Posterior cingulate gyrus (tissue), 11 donors: ENCODE data around the gene RNH1.

ENCODE experiments used
- DNase-seq, 10 donors: peaks; one replicate each; pipeline versions ENCODE4 v3.0.0 to v3.0.0-alpha.2; 2020 to 2021; ENCODE audit warnings: mixed read lengths in 3 of 10
- intact Hi-C: fragments of 100-400 bp; cut with DNase I; formaldehyde crosslinking; loops from one replicate; pipeline ENCODE4 v1.15.1; 2023

RNH1 gene

GRCh38 chr11:506995-507726, at the start of gene RNH1:
Gene RNH1, minus strand, starts transcription at chr11:507242. Its CDS starts 5,080 bp downstream, at chr11:502162.
- intact Hi-C loops, result loop anchor here (1.0 to 5.0 kb wide), 2 partner anchors 57 to 135 kb away; partner anchors contain the start of gene PTDSS2
- peak; percentile 95 to 100 (median 98) for DNase-seq

DNA sequence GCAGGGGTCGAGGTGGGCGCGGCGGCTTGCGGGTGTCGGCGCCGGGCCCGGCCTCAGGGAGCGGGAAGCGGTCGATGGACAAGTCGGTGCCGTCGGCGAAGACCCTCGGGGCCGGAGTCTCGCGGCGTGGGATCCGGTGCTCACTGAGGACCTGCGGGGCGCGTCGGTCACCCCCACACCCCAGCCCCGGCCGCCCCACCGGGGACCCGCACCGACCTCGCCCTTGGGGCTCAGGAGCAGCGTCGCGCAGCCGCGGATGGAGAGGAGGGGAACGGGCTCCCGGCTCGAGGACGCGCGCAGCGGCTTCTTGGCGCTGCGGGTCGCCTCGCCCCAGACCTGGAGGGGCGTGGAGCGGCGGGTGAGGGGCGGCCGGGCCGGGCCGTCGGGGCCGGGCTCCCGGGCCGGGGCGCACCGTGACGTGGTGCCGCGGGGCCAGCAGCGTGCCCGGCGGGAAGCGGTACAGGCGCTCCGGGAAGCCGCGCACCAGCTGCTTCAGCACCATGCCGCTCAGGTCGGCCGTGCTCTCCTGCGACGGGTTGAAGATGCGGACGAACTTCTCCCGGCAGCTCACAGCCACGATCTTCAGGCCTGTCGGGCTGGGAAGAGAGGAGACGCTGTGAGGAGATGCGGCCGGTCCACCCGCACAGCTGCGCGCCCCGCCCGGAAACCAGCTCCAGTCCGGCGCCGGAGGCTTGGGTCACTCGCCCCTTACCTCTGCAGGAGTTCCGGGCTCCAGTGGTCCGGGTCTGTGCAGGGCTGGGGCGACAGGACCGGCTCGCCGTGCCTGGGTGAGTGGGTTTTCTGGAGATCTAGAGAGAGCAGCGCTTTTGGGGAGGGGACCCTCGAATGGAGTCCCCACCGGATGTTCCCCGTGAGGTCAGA, 49.0 kb upstream of the RNH1 start:
- intact Hi-C loops, result loop anchor here (5.0 kb wide), 1 partner anchor 166 kb away; no protein-coding TSS in a partner anchor
- DNase-seq, result no peak

DNA sequence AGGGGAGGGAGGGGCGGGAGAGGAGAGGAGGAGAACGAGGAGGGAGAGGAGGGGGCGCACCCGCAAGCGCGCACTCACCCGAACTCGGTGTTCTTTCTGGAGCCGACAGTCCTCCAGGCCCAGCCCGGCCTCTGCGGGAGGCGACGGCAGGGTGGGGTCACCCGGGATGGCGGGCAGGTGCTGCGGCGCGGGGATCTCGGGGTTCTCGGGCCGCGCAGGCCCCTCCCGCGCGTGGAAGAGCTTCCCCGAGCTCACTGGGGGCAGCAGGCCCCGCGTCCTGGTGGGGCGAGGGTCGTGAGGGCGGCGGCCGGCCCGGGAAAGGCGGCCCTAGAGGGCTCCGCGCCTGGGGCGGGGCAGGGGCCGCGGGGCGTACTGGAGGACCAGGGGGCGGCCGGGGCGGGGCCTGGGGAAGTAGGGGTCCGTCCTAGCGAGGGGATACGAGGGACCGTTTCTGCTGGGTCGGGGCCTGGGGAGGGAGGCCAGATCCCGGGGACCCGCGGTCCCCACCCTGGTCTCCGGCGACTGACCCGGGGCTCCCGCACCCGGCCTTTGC, 48.3 kb upstream of the RNH1 start:
- intact Hi-C loops, result loop anchor here (5.0 kb wide), 1 partner anchor 167 kb away; no protein-coding TSS in a partner anchor
- no peak for DNase-seq

DNA sequence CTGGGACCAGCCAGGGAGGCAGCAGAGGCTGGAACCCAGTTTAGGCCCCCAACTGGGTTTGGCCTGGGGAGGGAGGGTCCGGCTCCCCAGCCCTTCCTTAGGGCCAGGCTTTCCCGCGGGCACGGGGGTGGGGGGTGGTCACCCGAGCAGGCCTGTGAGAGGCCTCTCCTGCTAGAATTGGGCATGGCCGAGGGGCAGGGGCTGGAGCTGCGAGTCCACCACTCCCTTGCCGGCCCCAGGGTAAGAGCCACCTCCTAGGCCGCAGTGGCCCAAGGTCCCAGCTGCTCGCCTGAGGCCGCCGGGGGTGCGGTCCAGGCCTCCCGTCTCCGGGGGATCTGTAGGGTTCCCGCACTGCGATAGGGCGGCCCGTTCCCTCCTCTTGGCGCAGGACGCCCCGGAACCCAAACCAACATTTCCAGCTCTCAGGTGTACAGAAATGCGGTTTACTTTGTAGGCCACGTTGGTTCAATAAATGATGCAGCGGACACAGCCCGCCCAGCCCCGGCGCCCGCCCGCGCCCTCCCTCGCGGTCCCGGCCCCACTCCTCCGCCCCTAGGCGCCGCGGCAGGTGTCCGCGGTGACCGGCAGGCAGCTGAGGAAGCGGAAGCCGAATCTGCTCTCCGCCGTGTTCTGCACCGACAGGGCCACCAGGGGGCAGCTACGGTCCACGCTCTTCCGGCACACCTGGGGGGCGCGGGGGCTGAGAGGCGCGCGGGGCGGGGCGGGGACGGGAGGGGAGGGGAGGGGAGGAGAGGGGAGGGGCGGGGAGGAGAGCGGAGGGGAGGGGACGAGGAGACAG, 47.6 kb upstream of the RNH1 start:
- peak in 2 of 10 donors; percentile 39 to 53 for DNase-seq
- intact Hi-C loops, result loop anchor here (5.0 kb wide), 1 partner anchor 168 kb away; no protein-coding TSS in a partner anchor

DNA sequence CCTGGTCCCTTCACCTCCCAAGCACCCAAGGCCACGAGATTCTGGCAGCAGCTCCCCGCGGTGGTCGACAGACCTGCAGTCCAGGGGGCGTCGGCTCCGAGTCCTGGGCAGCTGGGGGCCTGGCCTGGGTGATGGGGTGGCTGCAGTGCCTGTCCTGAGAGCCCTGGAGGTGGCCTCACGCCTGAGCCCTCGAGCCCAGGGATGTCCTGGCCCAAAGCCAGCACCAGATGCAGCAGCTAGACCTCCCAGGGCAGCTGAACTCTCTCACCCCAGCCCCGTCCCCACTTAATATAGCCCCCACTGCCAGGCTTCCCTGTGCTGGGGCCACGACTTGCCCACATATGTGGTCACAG, 46.9 kb upstream of the RNH1 start:
- intact Hi-C loops, result no loop called here
- peak in 1 of 10 donors; percentile 68 for DNase-seq

- intact Hi-C loops, result no loop called here
- no peak for DNase-seq
These were observed 46.3 kb upstream of the RNH1 start for GRCh38 chr11:553083-553987.

DNA sequence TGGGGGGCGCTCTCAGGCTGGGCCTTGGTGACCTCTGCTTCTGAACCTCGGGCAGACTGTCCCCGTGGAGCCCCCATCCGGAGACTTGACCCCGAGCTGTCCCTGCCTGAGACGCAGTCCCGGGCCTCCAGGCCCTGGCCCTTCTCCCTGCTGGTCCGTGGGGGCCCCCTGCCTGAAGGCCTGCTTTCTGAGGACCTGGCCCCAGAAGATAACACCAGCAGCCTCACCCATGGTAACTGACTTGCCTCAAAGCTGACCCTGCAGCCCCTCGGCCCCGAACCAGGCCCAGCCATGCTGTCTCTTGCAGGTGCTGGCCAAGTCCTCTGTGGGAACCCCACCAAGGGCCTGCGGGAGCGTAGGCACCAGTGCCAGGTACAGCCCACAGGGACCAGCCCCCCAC, 44.6 kb upstream of the RNH1 start:
- DNase-seq, result no peak
- intact Hi-C loops, result no loop called here

GRCh38 chr11:551131-551530, 44.1 kb upstream of the RNH1 start:
- intact Hi-C loops, result no loop called here

GRCh38 chr11:550746-551085, 43.7 kb upstream of the RNH1 start:
- no peak for DNase-seq
- intact Hi-C loops, result no loop called here

More at GRCh38 chr11:551131-551530, 44.1 kb upstream of the RNH1 start:
- no peak for DNase-seq

GRCh38 chr11:550021-550745, 43.1 kb upstream of the RNH1 start:
- no peak for DNase-seq
- intact Hi-C loops, result no loop called here

DNA sequence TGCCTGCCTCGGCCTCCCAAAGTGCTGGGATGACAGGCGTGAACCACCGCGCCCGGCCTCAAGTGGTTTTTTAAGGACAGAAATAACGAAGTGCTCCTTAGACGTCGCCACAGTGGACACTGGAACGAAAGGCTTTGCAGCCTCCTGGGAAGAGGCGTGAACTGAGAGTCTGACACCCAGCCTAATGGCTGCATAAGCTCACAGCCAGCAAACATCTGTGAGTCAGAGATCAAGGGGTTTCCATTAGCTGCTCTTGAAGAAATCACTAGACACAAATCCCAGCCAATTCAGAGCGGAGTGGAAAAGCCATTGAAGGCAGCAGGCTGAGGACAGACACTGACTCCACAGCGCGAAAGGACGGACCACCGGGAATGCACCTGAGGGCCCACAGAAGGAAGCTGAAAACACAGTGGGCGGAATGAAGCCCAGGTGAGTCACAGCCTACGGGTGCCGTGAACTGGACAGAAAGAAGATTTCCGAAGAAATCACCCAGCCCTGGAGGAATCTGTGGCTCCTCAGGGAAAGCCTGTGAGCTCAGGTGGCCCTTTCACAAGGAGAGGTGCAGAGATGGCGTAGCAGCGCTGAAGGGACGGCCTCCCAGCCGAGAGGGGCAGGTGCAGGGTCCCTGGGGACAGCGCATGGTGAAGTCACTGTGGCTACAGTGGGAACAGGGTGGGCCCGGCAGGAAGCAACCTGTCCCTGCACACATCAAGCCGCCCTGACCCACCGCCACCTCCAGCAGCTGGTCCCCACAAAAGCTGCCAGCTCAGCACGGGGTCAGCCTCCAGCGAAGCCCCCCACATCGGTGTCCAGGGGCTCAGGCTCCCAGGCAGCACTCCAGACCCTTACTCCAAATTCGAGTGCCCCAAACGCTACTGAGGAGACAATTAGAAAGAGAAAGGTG, 41.9 kb upstream of the RNH1 start:
- intact Hi-C loops, result no loop called here
- peak in 1 of 10 donors; percentile 66 for DNase-seq

DNA sequence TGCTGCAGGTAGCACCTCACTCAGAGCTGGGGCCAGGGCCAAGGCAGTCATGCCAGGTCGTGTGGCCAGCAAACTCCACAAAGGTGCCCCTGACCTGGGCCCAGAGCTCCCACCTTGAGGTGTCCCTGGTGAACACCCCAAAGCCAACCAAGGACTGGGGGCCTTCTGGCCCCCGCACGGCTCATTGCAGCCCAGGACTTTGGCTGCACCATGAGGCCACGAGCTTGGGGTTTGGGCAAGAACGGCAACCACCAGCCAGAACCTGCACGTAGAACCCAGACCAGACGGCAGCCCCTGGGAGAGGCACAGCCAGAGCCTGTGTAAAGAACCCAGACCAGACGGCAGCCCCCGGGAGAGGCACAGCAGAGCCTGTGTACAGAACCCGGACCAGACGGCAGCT, 38.1 kb upstream of the RNH1 start:
- intact Hi-C loops, result no loop called here
- no peak for DNase-seq

GRCh38 chr11:544817-545166, 37.8 kb upstream of the RNH1 start:
- no peak for DNase-seq
- intact Hi-C loops, result no loop called here

- no peak for DNase-seq
- intact Hi-C loops, result no loop called here
These were observed 34.4 kb upstream of the RNH1 start for GRCh38 chr11:541433-541885.

- intact Hi-C loops, result no loop called here
These were observed 33.8 kb upstream of the RNH1 start for GRCh38 chr11:540583-541432.

GRCh38 chr11:539971-540481, 33.0 kb upstream of the RNH1 start:
- intact Hi-C loops, result no loop called here

More at GRCh38 chr11:540583-541432, 33.8 kb upstream of the RNH1 start:
- DNase-seq, result no peak

More at GRCh38 chr11:539971-540481, 33.0 kb upstream of the RNH1 start:
- no peak for DNase-seq
